Mononuclear cell (primary cell): ENCODE results near the gene RAB27A. TPM values are rescaled to one million over a fixed set of nuclear protein-coding genes. Genes with fewer than 3 reads are reported as not detected.
"Not testable (repeated sequence)": the region's sequence is repeated elsewhere in the genome, so short reads cannot be mapped to it uniquely, and the experiment has no call there.

Source experiments
- H3K27me3 ChIP-seq: 2 replicates; pipeline ENCODE4 v1.6.0; 2011; ENCODE audit warnings: low read length, control low read depth; ENCODE audit not compliant: insufficient read depth
- H3K4me1 ChIP-seq: 2 replicates; pipeline ENCODE4 v1.5.1; 2011; ENCODE audit warnings: mild to moderate bottlenecking, low read length, control low read depth; ENCODE audit not compliant: insufficient read depth
- H3K4me3 ChIP-seq: 2 replicates; pipeline ENCODE4 v1.5.1; 2011; ENCODE audit warnings: mild to moderate bottlenecking, low read length, moderate library complexity
- H3K9me3 ChIP-seq: 2 replicates; pipeline ENCODE4 v1.5.1; 2011; ENCODE audit warnings: low read depth, mild to moderate bottlenecking, control low read depth, low read length
- total RNA-seq: library from RNA; depleted of rRNA; stranded (reverse); fragments of >200 nt; gene quantifications from one replicate; pipeline ENCODE4 v1.2.3, GENCODE V29; 2012

Gene RAB27A
- total RNA-seq, 1 donor: 16.5 TPM

DNA sequence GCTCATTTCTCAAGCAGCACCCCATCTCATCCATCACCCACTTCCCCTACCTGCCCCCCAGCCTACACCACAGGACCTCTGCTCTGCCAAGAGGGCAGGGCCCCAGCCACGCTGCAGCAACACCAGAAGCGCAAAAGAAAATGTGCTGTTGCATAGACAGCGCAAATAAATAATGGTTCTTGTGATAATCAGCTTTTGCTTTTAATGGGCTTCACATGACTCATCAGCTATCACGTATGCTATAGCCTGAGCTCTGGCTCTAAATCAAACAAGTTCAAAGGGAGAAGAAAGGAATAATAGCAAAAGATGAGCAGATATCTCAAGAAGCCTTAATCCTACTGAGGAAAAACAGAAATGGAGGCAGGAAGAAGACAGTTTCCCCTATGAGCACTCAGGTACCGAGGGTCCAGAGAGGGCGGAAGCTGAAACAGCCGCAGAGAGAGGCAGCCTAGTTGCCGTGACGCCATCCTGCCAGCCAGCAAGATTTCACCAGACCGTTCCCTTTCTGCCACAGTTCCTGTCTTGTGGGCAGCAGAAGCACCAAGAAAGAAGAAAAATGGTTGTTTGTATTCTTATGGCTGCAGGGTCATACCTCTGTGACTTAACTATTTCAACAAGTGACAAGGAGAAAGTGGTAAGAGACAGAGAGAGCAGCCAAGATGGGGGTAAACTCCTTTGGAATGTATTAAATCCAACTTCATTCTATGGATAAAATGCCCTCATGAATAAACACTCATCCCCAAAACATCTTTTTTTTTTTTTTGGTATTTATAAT is 22.0 kb downstream of the RAB27A start:
- Histone ChIP-seq H3K4me1 (peaks cover 63% of the 10 kb centered on the region), H3K4me3 (no peak overlapping the region), H3K27me3 (no peaks in the 10 kb centered on the region), H3K9me3 (no peaks in the 10 kb centered on the region)

- Histone ChIP-seq H3K27me3 (no peaks in the 10 kb centered on the region), H3K9me3 (no peaks in the 10 kb centered on the region), H3K4me1 (peaks cover 57% of the 10 kb centered on the region), H3K4me3 (no peak overlapping the region)
These were observed 23.1 kb downstream of the RAB27A start for GRCh38 chr15:55266547-55266946.

DNA sequence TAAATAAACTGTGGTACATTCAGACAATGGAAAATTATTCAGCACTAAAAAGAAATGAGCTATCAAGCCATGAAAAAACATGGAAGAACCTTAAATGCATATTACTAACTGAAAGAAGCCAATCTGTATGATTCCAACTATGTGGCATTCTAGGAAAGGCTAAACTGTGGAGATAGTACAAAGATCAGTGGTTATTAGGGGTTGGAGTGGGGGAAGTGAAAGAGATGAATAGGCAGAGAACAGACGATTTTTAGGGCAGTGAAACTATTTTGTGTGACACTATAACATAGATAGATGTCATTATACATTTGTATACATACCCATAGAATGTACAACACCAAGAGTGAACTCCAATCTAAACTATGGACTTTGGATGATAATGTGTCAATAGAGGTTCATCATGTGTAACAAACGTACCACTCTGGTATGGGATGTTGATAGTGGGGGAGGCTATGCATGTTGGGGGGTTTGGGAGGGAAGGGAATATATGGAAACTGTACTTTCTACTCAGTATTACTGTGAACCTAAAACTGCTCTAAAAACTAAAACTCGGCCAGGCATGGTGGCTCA is 29.0 kb downstream of the RAB27A start:
- Histone ChIP-seq H3K9me3 (no peaks in the 10 kb centered on the region), H3K4me1 (peaks cover 39% of the 10 kb centered on the region), H3K27me3 (no peaks in the 10 kb centered on the region), H3K4me3 (no peak overlapping the region)

DNA sequence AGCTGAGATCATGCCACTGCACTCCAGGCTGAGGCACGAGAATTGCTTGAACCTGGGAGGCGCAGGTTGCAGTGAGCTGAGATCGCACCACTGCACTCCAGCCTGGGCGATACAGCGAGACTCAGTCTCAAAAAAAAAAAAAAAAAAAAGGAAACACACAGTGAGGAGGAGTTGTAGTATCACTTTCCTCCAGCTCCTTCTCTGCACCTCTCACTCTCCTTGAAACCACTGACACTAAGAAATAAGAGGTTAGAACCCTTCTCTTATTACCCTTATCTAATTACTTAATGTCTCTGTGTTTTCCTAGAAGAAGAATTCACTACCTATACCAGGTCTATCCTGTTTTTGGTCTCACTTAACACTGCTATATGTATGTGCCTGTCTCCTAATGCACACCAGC is 31.7 kb downstream of the RAB27A start:
- no peaks in the 10 kb centered on the region for H3K9me3 ChIP-seq
- peaks cover 53% of the 10 kb centered on the region for H3K4me1 ChIP-seq

DNA sequence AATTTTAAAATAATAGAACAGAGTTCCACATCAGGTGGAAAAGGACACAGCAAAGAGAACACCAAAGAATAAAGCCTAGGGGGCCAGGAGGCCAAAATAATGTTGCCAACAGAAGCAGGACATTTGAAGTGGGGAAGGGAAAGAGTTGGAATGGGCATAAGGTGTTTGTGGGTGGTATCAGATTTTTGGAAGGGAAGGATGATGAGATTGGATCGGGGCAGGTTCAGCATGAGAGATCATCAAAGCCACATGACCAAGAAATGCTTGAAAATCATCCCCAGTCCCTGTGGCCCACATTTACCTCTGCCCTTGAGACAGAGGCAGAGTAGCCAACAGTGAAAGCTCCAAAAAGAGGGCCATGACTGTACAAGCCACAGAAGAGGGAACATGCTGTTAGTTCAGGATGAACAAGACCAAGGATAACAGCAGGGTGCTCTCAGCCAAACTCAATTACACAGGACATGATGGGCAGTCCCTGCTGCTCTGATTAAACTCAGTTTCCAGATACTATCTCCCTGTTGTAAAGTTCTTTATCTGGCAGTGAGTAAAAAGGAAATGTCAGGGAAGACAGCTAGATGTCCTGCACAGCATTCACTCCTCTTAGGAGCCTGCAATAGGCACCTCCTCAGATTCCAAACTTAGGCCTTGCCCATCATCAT is 32.5 kb downstream of the RAB27A start:
- Histone ChIP-seq H3K27me3 (no peaks in the 10 kb centered on the region), H3K4me1 (peaks cover 61% of the 10 kb centered on the region), H3K4me3 (no peak overlapping the region), H3K9me3 (no peaks in the 10 kb centered on the region)

More for the DNA sequence above, 31.7 kb downstream of the RAB27A start:
- Histone ChIP-seq H3K4me3 (no peak overlapping the region), H3K27me3 (no peaks in the 10 kb centered on the region)

GRCh38 chr15:55256281-55257011 is 33.2 kb downstream of the RAB27A start:
- H3K27me3 ChIP-seq: no peaks in the 10 kb centered on the region
- H3K4me3 ChIP-seq: no peak overlapping the region
- peaks cover 68% of the 10 kb centered on the region for H3K4me1 ChIP-seq
- H3K9me3 ChIP-seq: no peaks in the 10 kb centered on the region

GRCh38 chr15:55255714-55256113 is 33.9 kb downstream of the RAB27A start:
- Histone ChIP-seq H3K4me1 (peaks cover 75% of the 10 kb centered on the region), H3K27me3 (no peaks in the 10 kb centered on the region), H3K4me3 (no peak overlapping the region), H3K9me3 (no peaks in the 10 kb centered on the region)

DNA sequence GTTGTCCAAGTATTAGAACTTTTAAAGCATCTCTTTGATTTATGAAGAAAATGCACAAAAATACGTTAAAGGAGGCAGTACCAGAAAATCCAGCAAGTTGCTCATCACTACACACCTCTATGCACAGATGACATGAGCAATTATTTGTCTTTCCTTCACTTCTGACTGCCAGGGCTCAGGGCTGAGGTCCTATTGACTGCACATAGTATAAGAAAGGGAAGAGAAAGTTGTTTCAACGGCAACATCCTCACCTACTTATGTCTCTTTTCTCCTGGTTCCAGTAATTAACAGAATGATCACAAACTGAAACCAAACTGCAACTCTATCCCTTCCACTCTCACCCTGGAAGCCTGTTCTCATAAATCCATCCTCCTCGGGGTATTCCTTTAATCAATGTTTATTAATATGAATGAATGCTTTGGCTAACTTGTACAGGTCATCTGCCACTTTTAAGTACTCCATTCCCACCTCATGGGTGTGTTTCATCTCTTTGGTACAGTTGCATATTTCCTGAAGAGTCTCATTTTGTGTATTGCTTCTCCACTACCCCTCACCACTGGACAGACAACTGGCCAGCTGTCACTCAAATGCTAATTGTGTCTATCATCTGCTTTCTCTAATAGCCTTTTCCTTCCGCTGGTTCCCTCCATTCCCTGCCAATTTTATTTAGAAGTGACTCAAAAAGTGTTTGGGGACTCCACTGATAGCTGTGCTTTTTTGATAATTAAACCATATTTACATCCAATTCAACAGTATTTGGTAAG is 34.5 kb downstream of the RAB27A start:
- no peak overlapping the region for H3K4me3 ChIP-seq
- H3K4me1 ChIP-seq: peaks cover 81% of the 10 kb centered on the region
- H3K9me3 ChIP-seq: no peaks in the 10 kb centered on the region
- no peaks in the 10 kb centered on the region for H3K27me3 ChIP-seq

DNA sequence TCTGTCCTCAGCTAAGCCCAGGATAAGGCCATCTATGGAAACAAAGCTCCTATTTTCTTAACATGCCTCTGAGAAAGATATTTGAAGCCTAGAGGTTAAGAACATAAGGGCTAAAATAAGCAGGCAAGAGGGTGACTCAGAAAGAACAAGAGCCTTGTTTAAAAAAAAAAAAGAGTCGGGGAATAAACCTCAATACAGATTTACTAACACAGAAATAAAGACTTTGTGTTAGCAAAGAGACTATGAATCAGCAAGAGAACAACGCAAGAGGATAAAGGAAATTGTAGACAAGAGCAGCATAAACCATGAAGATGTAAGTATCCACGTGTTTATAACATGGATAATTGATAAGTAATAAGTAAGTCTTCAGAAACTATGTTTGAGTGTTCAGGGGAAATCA is 36.0 kb downstream of the RAB27A start:
- H3K27me3 ChIP-seq: no peaks in the 10 kb centered on the region
- H3K9me3 ChIP-seq: no peaks in the 10 kb centered on the region
- H3K4me1 ChIP-seq: peaks cover 93% of the 10 kb centered on the region
- no peak overlapping the region for H3K4me3 ChIP-seq

GRCh38 chr15:55252201-55252600 is 37.4 kb downstream of the RAB27A start:
- H3K27me3 ChIP-seq, H3K4me3 ChIP-seq, H3K9me3 ChIP-seq: not testable (repeated sequence)
- peaks cover 93% of the 10 kb centered on the region for H3K4me1 ChIP-seq

DNA sequence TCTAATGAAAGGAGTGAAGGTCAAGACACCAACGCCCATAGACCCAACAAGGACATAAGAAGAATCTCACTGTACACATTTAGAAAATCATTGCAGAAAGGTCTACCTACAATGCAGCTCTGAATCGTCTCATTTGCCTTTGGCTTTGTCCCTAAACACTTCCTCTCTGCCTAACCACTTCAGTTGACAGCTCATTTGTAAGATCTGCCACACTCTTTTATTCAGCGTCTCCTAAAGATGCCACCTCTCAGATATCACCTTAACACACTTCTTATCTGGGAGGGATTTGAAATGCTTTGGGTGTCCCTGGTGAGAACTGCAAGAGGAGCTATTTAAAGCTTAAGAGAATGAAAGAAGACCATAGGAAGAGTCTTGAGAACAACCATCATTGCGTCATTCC is 38.7 kb downstream of the RAB27A start:
- H3K4me1 ChIP-seq: peaks cover 92% of the 10 kb centered on the region
- no peak overlapping the region for H3K4me3 ChIP-seq
- H3K9me3 ChIP-seq: no peaks in the 10 kb centered on the region
- H3K27me3 ChIP-seq: no peaks in the 10 kb centered on the region

GRCh38 chr15:55250392-55250791 is 39.2 kb downstream of the RAB27A start:
- H3K27me3 ChIP-seq: no peaks in the 10 kb centered on the region
- no peak overlapping the region for H3K4me3 ChIP-seq
- H3K9me3 ChIP-seq: no peaks in the 10 kb centered on the region
- H3K4me1 ChIP-seq: peaks cover 87% of the 10 kb centered on the region

DNA sequence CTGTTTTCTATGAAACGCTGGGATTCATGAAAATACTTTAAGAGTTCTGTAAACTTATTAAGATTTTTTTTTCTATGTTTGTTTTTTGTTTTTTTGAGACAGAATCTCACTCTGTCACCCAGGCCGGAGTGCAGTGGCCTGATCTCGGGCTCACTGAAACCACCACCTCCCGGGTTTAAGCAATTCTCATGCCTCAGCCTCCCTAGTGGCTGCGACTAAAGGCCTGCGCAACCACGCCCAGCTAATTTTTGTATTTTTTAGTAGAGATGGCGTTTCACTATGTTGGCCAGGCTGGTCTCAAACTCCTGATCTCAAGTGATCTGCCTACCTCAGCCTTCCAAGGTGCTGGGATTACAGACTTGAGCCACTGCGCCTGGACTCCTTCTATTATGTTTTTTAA is 39.7 kb downstream of the RAB27A start:
- not testable (repeated sequence) for H3K4me3 ChIP-seq, H3K27me3 ChIP-seq, H3K9me3 ChIP-seq
- H3K4me1 ChIP-seq: peaks cover 84% of the 10 kb centered on the region

- Histone ChIP-seq H3K4me3 (no peak overlapping the region), H3K4me1 (peaks cover 81% of the 10 kb centered on the region), H3K27me3 (no peaks in the 10 kb centered on the region), H3K9me3 (no peaks in the 10 kb centered on the region)
These were observed 40.7 kb downstream of the RAB27A start for GRCh38 chr15:55248895-55249294.
